HG03575 (cell line): ENCODE measurements around the gene DEUP1.
"Not testable (repeated sequence)": the region's sequence is repeated elsewhere in the genome, so short reads cannot be mapped to it uniquely, and the experiment has no call there.

Experiments
- ATAC-seq: cut with Tn5 transposase; IDR thresholded peaks from one replicate; pipeline ENCODE4 v1.9.1; 2021; ENCODE audit not compliant: unreplicated experiment, insufficient number of reproducible peaks, low FRiP score; ENCODE audit errors: extremely low read depth

Gene DEUP1

GRCh38 chr11:93348930-93349329 is 18.4 kb downstream of the DEUP1 start:
- ATAC-seq: no peak

GRCh38 chr11:93350835-93351234 is 20.3 kb downstream of the DEUP1 start:
- no peak for ATAC-seq

GRCh38 chr11:93359396-93359795 is 28.9 kb downstream of the DEUP1 start:
- ATAC-seq: no peak

- ATAC-seq: no peak
Measured at GRCh38 chr11:93361435-93361834, 30.9 kb downstream of the DEUP1 start.

- no peak for ATAC-seq
Measured at GRCh38 chr11:93368022-93368421, 37.5 kb downstream of the DEUP1 start.

- ATAC-seq: no peak
Measured at GRCh38 chr11:93370260-93370659, 39.7 kb downstream of the DEUP1 start.

- no peak for ATAC-seq
Measured at GRCh38 chr11:93389737-93390136, 59.2 kb downstream of the DEUP1 start.

- no peak for ATAC-seq
Measured at GRCh38 chr11:93392867-93393266, 62.3 kb downstream of the DEUP1 start.

- ATAC-seq: no peak
Measured at GRCh38 chr11:93393386-93393785, 62.8 kb downstream of the DEUP1 start.

- ATAC-seq: no peak
Measured at GRCh38 chr11:93394488-93394887, 63.9 kb downstream of the DEUP1 start.

GRCh38 chr11:93396316-93396715 is 65.8 kb downstream of the DEUP1 start:
- no peak for ATAC-seq

GRCh38 chr11:93403930-93404329 is 73.4 kb downstream of the DEUP1 start:
- no peak for ATAC-seq

- no peak for ATAC-seq
Measured at GRCh38 chr11:93407777-93408401, 77.3 kb downstream of the DEUP1 start.

GRCh38 chr11:93410441-93410840 is 79.9 kb downstream of the DEUP1 start:
- ATAC-seq: no peak

- ATAC-seq: no peak
Measured at GRCh38 chr11:93411705-93412104, 81.2 kb downstream of the DEUP1 start.

GRCh38 chr11:93432247-93432646 is 101.7 kb downstream of the DEUP1 start:
- ATAC-seq: no peak

- not testable (repeated sequence) for ATAC-seq
Measured at GRCh38 chr11:93443232-93443631, 112.7 kb downstream of the DEUP1 start.

- no peak for ATAC-seq
Measured at GRCh38 chr11:93444617-93445073, 114.1 kb downstream of the DEUP1 start.

- ATAC-seq: no peak
Measured at GRCh38 chr11:93458286-93458685, 127.7 kb downstream of the DEUP1 start.

GRCh38 chr11:93463666-93464065 is 133.1 kb downstream of the DEUP1 start:
- ATAC-seq: not testable (repeated sequence)

- no peak for ATAC-seq
Measured at GRCh38 chr11:93464927-93465540, 134.5 kb downstream of the DEUP1 start.
